IPS-18c (cell line): ENCODE measurements around the gene TP73.

Source experiments
- H3K4me3 ChIP-seq: 2 replicates; pipeline ENCODE4 v1.7.0; 2013; ENCODE audit warnings: low read depth, mild to moderate bottlenecking, low read length, moderate library complexity; ENCODE audit not compliant: insufficient read depth
- H3K9me3 ChIP-seq: one replicate; pipeline ENCODE4 v1.6.1; 2013; ENCODE audit warnings: mild to moderate bottlenecking, low read length, moderate library complexity; ENCODE audit not compliant: control insufficient read depth, insufficient read depth

The TP73 gene

DNA sequence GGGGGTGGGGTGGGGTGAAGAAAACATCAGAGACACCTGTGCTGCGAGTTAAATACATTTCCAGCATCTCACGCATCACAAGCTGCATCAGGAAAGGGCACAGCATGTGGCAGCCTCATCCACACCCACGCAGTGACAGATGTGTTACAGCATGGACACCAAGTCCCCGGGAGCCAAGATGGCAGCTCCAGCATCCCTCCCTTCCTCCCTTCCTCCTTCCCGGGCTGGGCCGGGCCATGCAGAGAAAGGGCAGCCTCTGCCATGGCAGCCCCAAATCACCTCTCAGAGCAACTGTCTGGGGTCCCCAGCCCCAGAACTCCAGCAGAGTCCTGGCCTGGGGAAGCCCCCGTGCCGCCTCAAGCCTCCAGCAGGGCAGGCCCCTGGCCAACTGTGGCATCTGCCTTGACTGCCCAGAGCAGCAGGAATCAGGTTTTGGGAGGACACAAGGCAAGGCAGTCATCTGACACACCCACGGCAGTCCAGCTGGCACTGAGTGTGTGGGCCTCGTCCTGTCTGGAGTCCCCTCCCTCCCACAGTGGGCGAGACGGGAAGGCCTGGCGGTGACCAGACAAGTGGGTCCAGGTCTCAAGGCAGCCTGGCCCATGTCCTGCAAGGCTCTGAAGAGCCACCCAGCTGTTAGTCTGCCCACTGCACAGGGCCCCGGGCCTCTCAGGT is 126.4 kb downstream of the TP73 start:
- Histone ChIP-seq H3K4me3 (no peak overlapping the region), H3K9me3 (no peaks in the 10 kb centered on the region)

DNA sequence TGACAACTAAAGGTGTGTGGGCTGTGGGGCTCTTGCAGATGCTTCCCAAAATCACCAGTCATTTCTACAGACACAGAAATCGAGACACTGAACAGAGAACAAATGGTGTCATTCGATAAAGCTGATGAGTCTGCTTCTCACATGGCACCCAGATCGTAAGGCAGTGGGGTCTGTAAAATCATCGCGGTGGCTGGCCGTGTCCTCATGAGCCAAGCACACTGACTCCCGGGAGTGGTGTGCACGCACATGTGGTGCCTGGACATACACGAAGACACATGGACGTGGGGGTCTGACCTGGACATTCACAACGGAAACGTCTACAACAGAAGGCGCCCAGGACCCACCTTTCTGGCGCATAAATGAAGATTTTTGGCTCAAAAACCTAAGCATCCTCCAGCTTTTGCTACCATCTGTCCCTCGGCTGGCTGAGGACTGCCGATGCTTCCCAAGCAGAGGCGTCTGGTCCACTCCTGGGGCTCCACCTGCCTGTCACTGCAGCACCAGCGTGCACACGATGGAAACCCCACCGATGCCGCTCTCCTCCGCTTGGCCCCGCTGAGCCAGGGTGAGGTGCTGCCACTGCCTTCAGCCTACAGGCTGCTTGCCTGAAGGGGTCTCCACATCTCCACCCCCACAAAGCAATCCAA is 127.1 kb downstream of the TP73 start:
- H3K9me3 ChIP-seq, result no peaks in the 10 kb centered on the region

DNA sequence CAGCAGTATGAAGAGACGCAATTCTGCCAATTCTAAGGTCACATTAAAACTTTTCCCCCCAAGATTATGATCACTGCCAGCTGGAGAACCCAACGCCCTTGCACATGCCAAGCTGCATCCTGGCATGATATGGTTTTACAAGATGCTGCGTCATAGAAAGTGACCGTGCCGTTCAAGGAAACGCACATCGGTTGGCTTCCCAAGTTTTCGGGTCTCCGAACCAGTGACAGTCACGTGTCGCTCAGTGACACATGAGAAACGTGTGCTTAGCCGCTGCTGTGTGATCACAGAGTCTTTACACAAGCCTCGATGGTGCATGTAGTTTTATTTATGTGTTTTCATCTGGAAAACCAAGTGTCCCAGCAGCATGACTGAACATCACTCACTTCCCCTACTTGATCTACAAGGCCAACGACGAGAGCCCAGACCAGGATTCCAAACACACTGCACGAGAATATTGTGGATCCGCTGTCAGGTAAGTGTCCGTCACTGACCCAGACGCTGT is 127.6 kb downstream of the TP73 start:
- no peaks in the 10 kb centered on the region for H3K9me3 ChIP-seq
- no peak overlapping the region for H3K4me3 ChIP-seq

More for the DNA sequence above, 127.1 kb downstream of the TP73 start:
- no peak overlapping the region for H3K4me3 ChIP-seq

DNA sequence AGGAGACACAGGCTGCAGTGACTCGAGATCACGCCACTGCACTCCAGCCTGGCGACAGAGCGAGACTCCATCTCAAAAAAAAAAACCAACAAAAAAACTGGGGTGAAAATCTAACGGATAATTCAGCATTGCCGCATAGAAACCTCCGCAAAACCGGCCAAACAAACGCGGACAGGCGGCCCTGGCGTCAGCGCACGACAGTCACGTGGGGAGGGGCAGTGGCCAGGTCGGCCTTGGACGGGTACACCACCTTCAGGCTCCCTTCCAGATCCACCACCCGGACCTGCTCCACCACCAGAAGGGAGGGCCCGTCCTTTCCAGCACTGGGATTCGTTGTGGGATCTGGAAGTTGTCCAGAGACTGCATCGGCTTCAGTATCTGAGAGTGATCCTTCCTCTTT is 128.6 kb downstream of the TP73 start:
- no peak overlapping the region for H3K4me3 ChIP-seq

DNA sequence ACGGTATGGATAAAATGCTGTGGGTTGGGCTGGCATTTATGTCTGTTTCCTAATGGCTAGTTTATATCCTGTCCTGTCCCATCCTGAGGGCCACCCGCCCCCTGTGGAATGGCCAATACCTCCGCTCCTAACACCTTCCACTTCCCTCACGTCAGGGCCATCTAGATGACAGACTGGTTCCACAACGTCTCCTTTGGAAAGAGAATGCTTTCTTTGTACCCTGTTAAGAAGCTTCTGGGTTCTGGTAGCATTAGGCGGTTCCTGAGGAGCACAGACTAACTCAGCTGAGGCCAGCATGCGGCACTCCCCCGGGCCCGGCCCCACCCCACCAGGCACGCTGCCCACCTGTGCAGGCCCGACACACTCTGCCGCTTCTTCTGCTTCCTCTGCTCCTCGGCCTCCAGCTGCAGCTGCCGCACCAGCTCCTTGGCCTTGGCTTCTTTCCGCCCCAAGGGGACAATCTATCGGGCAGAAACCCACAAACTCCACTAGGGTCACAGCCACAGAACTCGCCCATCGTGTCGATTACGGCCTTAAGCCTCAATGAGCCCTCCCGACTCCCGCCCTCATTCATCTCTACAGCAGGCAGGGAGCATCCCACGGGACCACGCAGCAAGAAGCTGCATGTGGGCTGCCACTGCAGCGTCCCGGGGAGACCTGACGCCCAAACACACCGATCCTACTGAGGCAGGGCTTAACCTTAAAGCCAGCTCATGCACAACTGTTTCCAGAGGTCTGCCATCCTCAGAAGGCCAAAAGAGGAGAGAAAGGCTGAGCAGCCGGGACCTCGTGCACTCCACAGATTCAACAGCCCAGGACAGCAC is 131.5 kb downstream of the TP73 start:
- no peaks in the 10 kb centered on the region for H3K9me3 ChIP-seq
- H3K4me3 ChIP-seq, result no peak overlapping the region

More for the DNA sequence above, 128.6 kb downstream of the TP73 start:
- H3K9me3 ChIP-seq, result no peaks in the 10 kb centered on the region

DNA sequence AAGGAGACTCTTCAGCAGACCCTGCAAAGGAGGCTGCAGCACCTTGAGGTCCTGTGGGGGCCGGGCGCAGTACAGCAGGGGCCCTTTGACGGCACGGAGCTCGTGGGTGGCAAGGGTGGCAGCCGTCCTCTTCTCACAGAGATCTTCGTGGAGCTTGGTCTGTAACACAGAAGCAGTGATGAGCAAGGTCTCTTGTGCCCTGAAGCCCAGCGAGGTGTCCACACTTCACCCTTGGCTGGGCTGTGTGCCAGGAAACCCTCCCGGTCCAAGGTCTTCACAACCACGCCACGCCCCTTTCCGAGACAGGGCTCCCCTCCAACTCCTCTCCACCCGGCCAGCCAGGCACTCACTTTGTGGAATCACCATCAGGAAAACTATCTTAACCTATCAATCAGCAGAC is 132.7 kb downstream of the TP73 start:
- no peak overlapping the region for H3K4me3 ChIP-seq
- no peaks in the 10 kb centered on the region for H3K9me3 ChIP-seq

DNA sequence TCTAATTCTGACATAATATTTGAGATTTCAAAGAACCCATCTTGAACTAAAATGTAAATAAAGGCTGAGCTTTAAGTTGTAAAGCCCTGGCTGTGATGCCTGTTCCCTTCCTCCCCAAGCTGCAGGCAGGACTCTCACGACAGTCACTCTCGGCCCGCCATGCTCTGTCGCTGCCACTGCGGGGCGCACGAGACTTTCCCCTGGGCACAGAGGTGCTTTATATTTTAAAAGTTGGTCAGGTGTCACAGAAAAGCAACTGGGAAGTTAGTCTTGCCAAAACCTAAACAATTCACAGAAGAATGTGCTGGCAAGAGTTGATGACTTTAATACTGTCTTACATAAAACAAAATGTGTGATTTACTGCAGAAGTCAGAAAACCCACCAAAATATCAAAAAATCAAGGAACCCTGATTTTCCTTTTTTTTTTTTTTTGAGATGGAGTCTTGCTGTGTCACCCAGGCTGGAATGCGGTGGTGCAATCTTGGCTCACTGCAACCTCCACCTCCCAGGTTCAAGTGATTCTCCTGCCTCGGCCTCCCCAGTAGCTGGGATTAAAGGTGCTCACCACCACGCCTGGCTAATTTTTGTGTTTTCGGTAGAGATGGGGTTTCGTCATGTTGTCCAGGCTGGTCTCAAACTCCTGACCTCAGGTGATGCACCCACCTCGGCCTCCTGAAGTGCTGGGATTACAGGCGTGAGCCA is 133.3 kb downstream of the TP73 start:
- no peaks in the 10 kb centered on the region for H3K9me3 ChIP-seq
- H3K4me3 ChIP-seq, result no peak overlapping the region
